ENCODE results near the gene UTP25.
"Not testable (repeated sequence)": the region's sequence is repeated elsewhere in the genome, so short reads cannot be mapped to it uniquely, and the experiment has no call there.

Gene UTP25

GRCh38 chr1:209898271-209898670, 70.5 kb downstream of the UTP25 start:
- not testable (repeated sequence) for DNase-seq (ENCODE audit: low read depth)

- DNase-seq (ENCODE audit: low read depth) = not testable (repeated sequence)
Measured at GRCh38 chr1:209898851-209899250, 71.1 kb downstream of the UTP25 start.

GRCh38 chr1:209899948-209900347, 72.2 kb downstream of the UTP25 start:
- no peak for DNase-seq (ENCODE audit: low read depth)

GRCh38 chr1:209900734-209901133, 73.0 kb downstream of the UTP25 start:
- DNase-seq (ENCODE audit: low read depth) = peak; percentile 53

- DNase-seq (ENCODE audit: low read depth) = no peak
Measured at GRCh38 chr1:209901211-209901610, 73.4 kb downstream of the UTP25 start.

- DNase-seq (ENCODE audit: low read depth) = not testable (repeated sequence)
Measured at GRCh38 chr1:209904774-209905173, 77.0 kb downstream of the UTP25 start.
